Dendritic cell treated with granulocyte-macrophage colony-stimulating factor and Interleukin-4, amounts not matched to agents 40 ng/mL and 50 ng/mL, for 4 days (primary cell): ENCODE results near the gene OR10AD1.
A peak's percentile ranks its signal among the peaks of the same experiment; 100 is the strongest.
"Not testable (repeated sequence)": the region's sequence is repeated elsewhere in the genome, so short reads cannot be mapped to it uniquely, and the experiment has no call there.

Experiments used
- H3K27ac Mint-ChIP-seq: one replicate; pipeline ENCODE4 v1.8.0; 2022; ENCODE audit warnings: mild to moderate bottlenecking, mixed read lengths
- H3K27me3 Mint-ChIP-seq: one replicate; pipeline ENCODE4 v1.8.0; 2022; ENCODE audit warnings: mild to moderate bottlenecking, mixed read lengths
- H3K36me3 Mint-ChIP-seq: one replicate; pipeline ENCODE4 v1.8.0; 2022; ENCODE audit warnings: low read depth, mixed read lengths
- H3K4me1 Mint-ChIP-seq: one replicate; pipeline ENCODE4 v1.8.0; 2022; ENCODE audit warnings: low read depth, mixed read lengths
- H3K4me3 Mint-ChIP-seq: one replicate; pipeline ENCODE4 v1.8.0; 2022; ENCODE audit warnings: mild to moderate bottlenecking, moderate library complexity, mixed read lengths
- H3K9me3 Mint-ChIP-seq: one replicate; pipeline ENCODE4 v1.8.0; 2022; ENCODE audit warnings: mixed read lengths
- intact Hi-C: fragments of 100-400 bp; cut with micrococcal nuclease; formaldehyde crosslinking; loops from one replicate; pipeline ENCODE4 v1.15.0; 2022

OR10AD1 gene

DNA sequence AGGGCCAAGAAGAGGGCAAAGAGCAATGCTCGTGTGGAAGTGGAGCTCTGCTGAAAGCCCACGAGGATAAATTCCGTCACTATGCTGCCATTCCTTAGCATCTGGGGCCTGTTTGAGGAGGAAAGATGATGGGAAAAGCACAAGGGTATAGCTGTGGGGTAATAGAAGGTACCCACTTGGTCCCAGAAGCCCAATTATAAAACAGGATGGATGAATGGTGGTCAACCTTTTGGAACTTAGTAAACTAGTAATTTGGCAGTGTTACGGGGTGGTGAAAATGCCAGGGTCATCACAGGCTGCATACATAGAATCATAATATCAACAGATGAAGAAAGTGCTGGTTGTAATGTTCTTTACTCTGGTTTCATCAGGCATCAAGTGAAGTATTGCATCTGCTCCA is at the start of gene OR10AD1:
TSS of gene OR10AD1 (minus strand) at position 101 of the 400 bp plus-strand sequence. CDS start at position 101, 0 bp downstream.
- H3K4me3 Mint-ChIP-seq: no peak within 1 kb of the TSS
- H3K4me1 Mint-ChIP-seq: peaks cover 32% of the 10 kb centered on the region
- H3K27me3 Mint-ChIP-seq: no peaks in the 10 kb centered on the region
- H3K27ac Mint-ChIP-seq: no peak within 1 kb of the TSS
- peaks cover 47% of the 10 kb centered on the region for H3K9me3 Mint-ChIP-seq
- intact Hi-C loops: no loop called here
- H3K36me3 Mint-ChIP-seq: peaks cover 50% of the 10 kb centered on the region

DNA sequence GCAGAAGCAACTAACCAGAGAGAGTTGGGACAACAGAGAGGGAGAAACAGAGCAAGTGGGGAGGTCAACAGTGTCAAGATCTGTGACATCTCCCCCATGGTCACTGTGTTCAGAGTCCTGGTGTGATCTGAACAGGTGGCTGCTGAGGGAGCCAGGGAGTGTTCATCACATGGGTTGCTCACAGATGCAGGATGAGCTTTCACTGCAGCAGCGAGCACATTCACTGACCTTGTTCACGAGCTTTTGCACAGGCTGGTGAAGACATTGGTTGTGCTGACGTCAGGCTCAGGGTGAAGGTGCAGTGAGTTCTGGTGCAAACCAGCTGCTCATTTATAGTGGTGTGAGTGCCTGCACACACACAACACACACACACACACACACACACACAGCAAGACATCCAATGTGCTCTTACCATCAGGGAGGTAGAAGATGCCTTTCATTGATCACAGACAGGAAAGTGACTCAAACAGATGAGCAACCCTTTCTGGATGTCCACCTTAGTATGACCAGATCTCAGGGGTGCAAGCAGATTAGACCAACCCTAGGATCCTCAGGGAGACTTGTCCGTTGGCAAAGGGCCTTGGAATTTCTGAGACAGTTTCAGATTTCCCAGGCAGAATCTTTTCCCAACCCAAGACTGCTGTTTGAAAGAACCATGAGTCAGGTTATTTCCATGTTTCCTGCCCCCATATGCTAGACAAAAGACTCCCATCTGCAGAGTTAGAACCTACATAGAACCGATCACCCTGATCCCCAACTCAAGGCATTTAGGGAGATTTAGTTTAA is 44.3 kb upstream of the OR10AD1 start:
- H3K4me1 Mint-ChIP-seq: peaks cover 10% of the 10 kb centered on the region
- no peak overlapping the region for H3K27ac Mint-ChIP-seq
- no peaks in the 10 kb centered on the region for H3K36me3 Mint-ChIP-seq
- H3K4me3 Mint-ChIP-seq: no peak overlapping the region
- peaks cover 4% of the 10 kb centered on the region for H3K9me3 Mint-ChIP-seq
- H3K27me3 Mint-ChIP-seq: no peaks in the 10 kb centered on the region
- intact Hi-C loops: no loop called here

DNA sequence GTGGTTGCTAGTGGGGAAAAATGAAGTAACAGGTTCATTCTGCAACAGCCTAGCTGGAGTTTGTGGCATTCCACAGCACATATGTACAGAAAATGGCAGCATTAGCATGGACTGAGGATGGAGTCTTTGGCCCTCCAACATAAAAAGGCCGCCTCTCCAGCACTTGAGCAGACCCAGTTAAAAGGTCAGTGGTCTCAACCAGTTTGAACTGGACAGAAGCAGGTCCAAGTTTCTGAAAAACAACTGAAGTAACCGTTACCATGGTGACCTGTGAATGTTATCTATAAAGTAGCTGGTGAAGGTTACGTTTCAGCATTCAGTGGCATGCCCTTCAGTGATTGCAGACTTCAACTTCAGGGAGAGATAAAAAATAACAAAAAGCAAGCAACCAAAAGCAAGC is 34.1 kb upstream of the OR10AD1 start:
- no peak overlapping the region for H3K27ac Mint-ChIP-seq
- no peaks in the 10 kb centered on the region for H3K36me3 Mint-ChIP-seq
- no peaks in the 10 kb centered on the region for H3K4me1 Mint-ChIP-seq
- no peak overlapping the region for H3K4me3 Mint-ChIP-seq
- H3K27me3 Mint-ChIP-seq: no peaks in the 10 kb centered on the region
- intact Hi-C loops: no loop called here
- H3K9me3 Mint-ChIP-seq: peaks cover 14% of the 10 kb centered on the region

- Mint-ChIP-seq H3K9me3 (peaks cover 1% of the 10 kb centered on the region), H3K27me3 (no peaks in the 10 kb centered on the region), H3K4me1 (no peaks in the 10 kb centered on the region), H3K27ac (no peak overlapping the region), H3K4me3 (no peak overlapping the region), H3K36me3 (no peaks in the 10 kb centered on the region)
- intact Hi-C loops: no loop called here
These were observed 32.8 kb upstream of the OR10AD1 start for GRCh38 chr12:48235796-48236333.

GRCh38 chr12:48231169-48231958 is 28.3 kb upstream of the OR10AD1 start:
- H3K36me3 Mint-ChIP-seq, H3K4me1 Mint-ChIP-seq, H3K27me3 Mint-ChIP-seq, H3K27ac Mint-ChIP-seq, H3K4me3 Mint-ChIP-seq, intact Hi-C loops: not testable (repeated sequence)
- H3K9me3 Mint-ChIP-seq: peaks cover 19% of the 10 kb centered on the region

DNA sequence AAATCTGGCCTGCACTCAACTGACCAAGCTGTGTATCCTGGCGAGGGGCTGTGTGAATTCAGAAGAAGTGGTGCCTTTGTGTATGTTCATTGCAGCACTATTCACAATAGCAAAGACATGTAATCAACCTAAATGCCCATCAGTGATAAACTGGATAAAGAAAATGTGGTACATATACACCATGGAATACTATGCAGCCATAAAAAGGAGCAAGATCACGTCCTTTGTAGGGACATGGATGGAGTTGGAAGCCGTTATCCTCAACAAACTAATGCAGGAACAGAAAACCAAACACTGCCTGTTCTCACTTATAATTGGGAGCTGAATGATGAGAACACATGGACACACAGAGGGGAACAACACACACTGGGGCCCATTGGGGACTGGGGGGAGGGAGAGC is 21.4 kb upstream of the OR10AD1 start:
- not testable (repeated sequence) for H3K27me3 Mint-ChIP-seq, H3K4me1 Mint-ChIP-seq, H3K4me3 Mint-ChIP-seq

DNA sequence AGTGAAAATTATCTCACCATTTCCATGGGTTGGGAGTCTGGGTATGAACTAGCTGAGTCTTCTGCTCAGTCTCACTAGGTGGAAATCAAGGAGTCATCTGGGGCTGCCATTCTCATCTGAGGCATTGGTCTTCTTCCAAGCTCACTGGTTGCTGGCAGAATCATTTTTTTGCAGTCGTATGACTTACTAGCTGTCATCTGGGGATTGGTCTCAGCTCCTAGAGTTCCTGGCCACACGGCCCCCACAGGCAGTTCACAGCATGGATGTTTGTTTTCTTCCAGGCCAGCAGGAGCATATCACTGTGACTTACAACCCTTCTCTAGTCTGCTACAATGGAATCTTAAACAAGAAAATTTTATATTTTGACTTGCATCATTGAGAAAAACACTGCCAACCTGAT is 18.6 kb upstream of the OR10AD1 start:
- H3K4me1 Mint-ChIP-seq: peaks cover 8% of the 10 kb centered on the region
- H3K9me3 Mint-ChIP-seq: peaks cover 4% of the 10 kb centered on the region
- intact Hi-C loops: no loop called here
- H3K36me3 Mint-ChIP-seq: peaks cover 5% of the 10 kb centered on the region
- H3K27me3 Mint-ChIP-seq: peaks cover 1% of the 10 kb centered on the region
- H3K27ac Mint-ChIP-seq: no peak overlapping the region
- H3K4me3 Mint-ChIP-seq: no peak overlapping the region

More for the DNA sequence above, 21.4 kb upstream of the OR10AD1 start:
- H3K9me3 Mint-ChIP-seq: peaks cover 20% of the 10 kb centered on the region
- H3K27ac Mint-ChIP-seq, H3K36me3 Mint-ChIP-seq, intact Hi-C loops: not testable (repeated sequence)

DNA sequence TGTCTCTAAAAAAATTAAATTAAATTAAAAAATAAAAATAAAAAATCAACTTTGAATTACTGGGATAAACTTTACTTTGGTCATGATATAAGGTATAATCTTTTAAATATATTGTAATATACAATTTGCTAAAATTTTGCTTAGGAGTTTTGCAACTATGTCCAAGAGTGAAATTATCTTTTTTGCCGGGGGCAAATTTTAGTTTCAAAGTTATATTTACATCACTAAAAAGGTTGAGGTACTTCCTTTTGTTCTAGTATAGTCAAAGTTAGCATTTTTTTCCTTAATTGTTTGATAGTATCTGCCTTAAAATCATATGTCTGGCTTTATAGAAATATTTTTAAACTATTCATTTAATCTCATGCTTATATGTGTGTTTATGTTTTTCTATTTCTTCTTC is 17.6 kb upstream of the OR10AD1 start:
- no peak overlapping the region for H3K27ac Mint-ChIP-seq
- no peak overlapping the region for H3K4me3 Mint-ChIP-seq
- H3K27me3 Mint-ChIP-seq: peaks cover 1% of the 10 kb centered on the region
- peaks cover 5% of the 10 kb centered on the region for H3K36me3 Mint-ChIP-seq
- intact Hi-C loops: no loop called here
- no peaks in the 10 kb centered on the region for H3K9me3 Mint-ChIP-seq
- peaks cover 8% of the 10 kb centered on the region for H3K4me1 Mint-ChIP-seq

- Mint-ChIP-seq H3K9me3 (no peaks in the 10 kb centered on the region), H3K27ac (no peak overlapping the region), H3K36me3 (peaks cover 3% of the 10 kb centered on the region), H3K4me1 (peaks cover 8% of the 10 kb centered on the region), H3K4me3 (no peak overlapping the region), H3K27me3 (peaks cover under 1% of the 10 kb centered on the region)
- intact Hi-C loops: no loop called here
These were observed 16.5 kb upstream of the OR10AD1 start for GRCh38 chr12:48219631-48220030.

- H3K27me3 Mint-ChIP-seq: no peaks in the 10 kb centered on the region
- H3K4me1 Mint-ChIP-seq: peaks cover 30% of the 10 kb centered on the region
- intact Hi-C loops: no loop called here
- no peaks in the 10 kb centered on the region for H3K36me3 Mint-ChIP-seq
- no peaks in the 10 kb centered on the region for H3K9me3 Mint-ChIP-seq
- H3K27ac Mint-ChIP-seq: no peak overlapping the region
- H3K4me3 Mint-ChIP-seq: no peak overlapping the region
These were observed 13.7 kb upstream of the OR10AD1 start for GRCh38 chr12:48216785-48217184.

DNA sequence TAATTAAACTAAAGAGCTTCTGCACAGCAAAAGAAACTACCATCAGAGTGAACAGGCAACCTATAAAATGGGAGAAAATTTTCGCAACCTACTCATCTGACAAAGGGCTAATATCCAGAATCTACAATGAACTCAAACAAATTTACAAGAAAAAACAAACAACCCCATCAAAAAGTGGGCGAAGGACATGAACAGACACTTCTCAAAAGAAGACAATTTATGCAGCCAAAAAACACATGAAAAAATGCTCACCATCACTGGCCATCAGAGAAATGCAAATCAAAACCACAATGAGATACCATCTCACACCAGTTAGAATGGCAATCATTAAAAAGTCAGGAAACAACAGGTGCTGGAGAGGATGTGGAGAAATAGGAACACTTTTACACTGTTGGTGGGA is 6.4 kb upstream of the OR10AD1 start:
- peaks cover 23% of the 10 kb centered on the region for H3K36me3 Mint-ChIP-seq
- peaks cover 25% of the 10 kb centered on the region for H3K4me1 Mint-ChIP-seq
- H3K27ac Mint-ChIP-seq, H3K27me3 Mint-ChIP-seq, intact Hi-C loops, H3K4me3 Mint-ChIP-seq: not testable (repeated sequence)
- H3K9me3 Mint-ChIP-seq: peaks cover 29% of the 10 kb centered on the region

DNA sequence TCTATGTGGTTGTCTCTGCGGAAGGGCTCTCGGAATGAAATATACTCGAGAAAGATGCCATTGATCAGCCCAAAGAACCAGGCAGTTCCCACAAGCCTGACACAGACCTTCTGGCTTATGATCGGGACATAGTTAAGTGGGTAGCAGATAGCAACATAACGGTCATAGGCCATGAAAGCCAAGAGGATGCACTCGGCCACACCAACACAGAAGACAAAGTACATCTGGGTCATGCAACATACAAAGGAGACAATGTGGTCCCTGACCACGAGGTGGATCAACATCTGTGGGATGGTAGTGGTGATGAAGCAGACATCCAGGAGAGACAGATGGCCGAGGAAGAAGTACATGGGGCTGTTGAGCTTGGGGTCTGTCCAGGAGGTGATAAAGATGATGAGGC is 326 bp downstream of the OR10AD1 start:
- H3K36me3 Mint-ChIP-seq: peaks cover 53% of the 10 kb centered on the region
- H3K4me3 Mint-ChIP-seq: no peak overlapping the region
- peaks cover 43% of the 10 kb centered on the region for H3K9me3 Mint-ChIP-seq
- H3K27ac Mint-ChIP-seq: no peak overlapping the region
- intact Hi-C loops: no loop called here
- H3K27me3 Mint-ChIP-seq: no peaks in the 10 kb centered on the region
- H3K4me1 Mint-ChIP-seq: peaks cover 32% of the 10 kb centered on the region

DNA sequence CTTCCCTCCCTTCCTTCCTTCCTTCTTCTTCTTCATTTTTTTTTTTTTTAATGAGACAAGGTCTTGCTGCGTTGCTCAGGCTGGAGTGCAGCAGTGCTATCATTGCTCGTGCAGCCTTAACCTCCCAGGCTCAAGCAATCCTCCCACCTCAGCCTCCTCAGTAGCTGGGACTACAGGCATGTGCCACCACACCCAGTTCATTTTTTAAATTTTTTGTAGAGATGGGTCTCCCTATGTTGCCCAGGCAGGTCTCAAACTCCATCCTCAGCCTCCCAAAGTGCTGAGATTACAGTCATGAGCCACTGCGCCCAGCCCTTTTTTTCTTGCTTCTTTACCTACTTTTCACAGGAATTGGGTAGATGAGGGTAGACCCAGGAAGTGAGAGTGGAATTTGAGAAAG is 1.6 kb downstream of the OR10AD1 start:
- Mint-ChIP-seq H3K27me3 (no peaks in the 10 kb centered on the region), H3K4me1 (peaks cover 38% of the 10 kb centered on the region), H3K9me3 (peaks cover 30% of the 10 kb centered on the region), H3K27ac (no peak overlapping the region), H3K36me3 (peaks cover 53% of the 10 kb centered on the region), H3K4me3 (no peak overlapping the region)
- intact Hi-C loops: no loop called here

DNA sequence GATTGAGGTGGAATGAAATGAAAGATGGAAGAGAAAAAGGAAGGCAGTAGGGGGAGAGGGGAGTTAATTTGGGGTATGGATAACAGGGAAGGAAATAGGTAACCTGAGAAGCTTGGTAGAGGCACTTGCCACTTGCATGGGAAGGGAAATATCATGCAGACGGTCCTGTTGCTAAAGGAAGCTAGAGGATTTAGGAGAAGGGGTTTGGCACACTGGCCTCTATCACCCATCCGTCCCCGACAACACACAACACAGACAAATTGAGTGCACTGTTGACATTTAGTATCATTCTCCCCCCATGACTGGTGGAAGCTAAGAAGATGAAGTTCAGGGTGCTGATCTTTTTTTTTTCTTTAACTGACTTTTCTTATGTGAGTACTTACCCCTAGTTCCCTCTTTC is 2.0 kb downstream of the OR10AD1 start:
- Mint-ChIP-seq H3K27me3 (no peaks in the 10 kb centered on the region), H3K4me3 (peak overlapping the region; percentile 19), H3K9me3 (peaks cover 26% of the 10 kb centered on the region), H3K4me1 (peaks cover 38% of the 10 kb centered on the region), H3K36me3 (peaks cover 49% of the 10 kb centered on the region), H3K27ac (no peak overlapping the region)
- intact Hi-C loops: no loop called here
